Endothelial cell of umbilical vein (primary cell): ENCODE results near the gene PRICKLE4. TPM values are rescaled to one million over a fixed set of nuclear protein-coding genes. Genes with fewer than 3 reads are reported as not detected.

ENCODE experiments used
- BruUV-seq: library from RNA; stranded (reverse); fragments of 400-500 nt; replicated peaks from 2 replicates; lab custom pipeline; 2021; lab: Mats Ljungman, UMichigan
- CTCF ChIA-PET: fragments of 300-600, 350-600 bp; sonication (Branson Sonifier 250); formaldehyde crosslinking; loops from one replicate; lab custom pipeline; 2021; ENCODE audit warnings: antibody characterized with exemption, inconsistent platforms; lab: Charles Lee
- POLR2A ChIA-PET: fragments of 300-600, 350-600 bp; sonication (Branson Sonifier 250); formaldehyde crosslinking; loops from one replicate; lab custom pipeline; 2021; ENCODE audit warnings: antibody characterized with exemption, inconsistent platforms; lab: Charles Lee
- DNase-seq: peaks from one replicate; pipeline ENCODE4 v3.0.0-alpha.2; 2011; ENCODE audit warnings: low read depth, low spot score
- FAIRE-seq: peaks from 2 replicates; lab custom pipeline; 2011; peaks lifted over from hg19 to GRCh38; lab: Jason Lieb, UNC
- H2AFZ ChIP-seq: 2 replicates; pipeline ENCODE4 v1.6.0; 2012; ENCODE audit warnings: low read depth, low read length, control low read depth, inconsistent platforms
- H3K27ac ChIP-seq: 2 replicates; pipeline ENCODE4 v1.5.1; 2011; ENCODE audit warnings: low read depth, mild to moderate bottlenecking, control low read depth, low read length, moderate library complexity; ENCODE audit not compliant: insufficient read depth
- H3K27me3 ChIP-seq, 2 experiments: 2 replicates each; pipeline versions ENCODE4 v1.6.0 to v1.6.1; 2011; ENCODE audit warnings: low read length in 2 of 2, mixed read lengths in 1 of 2; ENCODE audit not compliant: control insufficient read depth in 2 of 2, insufficient read depth in 2 of 2
- H3K36me3 ChIP-seq, 2 experiments: 2 replicates in 1 of 2; 3 replicates in 1 of 2; pipeline ENCODE4 v1.5.1; 2011; ENCODE audit warnings: low read length in 2 of 2, mild to moderate bottlenecking in 1 of 2, moderate library complexity in 1 of 2; ENCODE audit not compliant: control insufficient read depth in 2 of 2, insufficient read depth in 2 of 2; ENCODE audit errors: extremely low read depth in 1 of 2
- H3K4me1 ChIP-seq: 3 replicates; pipeline ENCODE4 v1.5.1; 2011; ENCODE audit warnings: mild to moderate bottlenecking, low read length; ENCODE audit not compliant: control insufficient read depth, insufficient read depth; ENCODE audit errors: extremely low read depth
- H3K4me2 ChIP-seq: 2 replicates; pipeline ENCODE4 v1.6.1; 2011; ENCODE audit warnings: low read length, control low read depth, mixed read lengths; ENCODE audit not compliant: insufficient read depth
- H3K4me3 ChIP-seq, 3 experiments: fragments of 200-600 bp in 1 of 3; sonication (generic), shearing (Covaris generic) in 1 of 3; replicated peaks in 1 of 3; 2 replicates each; pipeline ENCODE4 v1.5.1; 2011 to 2016; ENCODE audit warnings: control low read depth in 3 of 3, low read length in 3 of 3, mild to moderate bottlenecking in 2 of 3, inconsistent platforms in 1 of 3, low read depth in 1 of 3, moderate library complexity in 1 of 3; ENCODE audit not compliant: insufficient read depth in 1 of 3
- H3K79me2 ChIP-seq: 2 replicates; pipeline ENCODE4 v1.6.0; 2012; ENCODE audit warnings: low read length, inconsistent platforms; ENCODE audit not compliant: control insufficient read depth, insufficient read depth
- H3K9ac ChIP-seq: replicated peaks from 2 replicates; pipeline ENCODE3; 2011; ENCODE audit warnings: low read length, control low read depth; ENCODE audit not compliant: insufficient read depth; ENCODE audit errors: extremely low read depth
- H3K9me1 ChIP-seq: replicated peaks from 3 replicates; pipeline ENCODE4 v1.6.0; 2011; ENCODE audit warnings: mild to moderate bottlenecking, low read length; ENCODE audit not compliant: control insufficient read depth, insufficient read depth; ENCODE audit errors: extremely low read depth
- H3K9me3 ChIP-seq: replicated peaks from 2 replicates; pipeline ENCODE4 v1.5.1; 2012; ENCODE audit warnings: low read length, inconsistent platforms; ENCODE audit not compliant: control insufficient read depth, insufficient read depth
- H4K20me1 ChIP-seq: replicated peaks from 2 replicates; pipeline ENCODE3; 2011; ENCODE audit warnings: mild to moderate bottlenecking, low read length; ENCODE audit not compliant: control insufficient read depth, insufficient read depth; ENCODE audit errors: extremely low read depth
- CTCF ChIP-seq, 2 donors: IDR thresholded peaks; 1 replicate in 1 of 2; 2 replicates in 1 of 2; pipeline ENCODE4 v1.5.1; 2011; ENCODE audit warnings: low read length in 2 of 2, mild to moderate bottlenecking in 2 of 2, moderate library complexity in 2 of 2, control low read depth in 1 of 2, inconsistent platforms in 1 of 2, low read depth in 1 of 2; ENCODE audit not compliant: insufficient read depth in 1 of 2; ENCODE audit errors: extremely low read depth in 1 of 2
- FOS ChIP-seq: IDR thresholded peaks from 2 replicates; pipeline ENCODE4 v1.6.1; 2011; ENCODE audit warnings: mild to moderate bottlenecking, low read length, moderate library complexity, borderline replicate concordance; ENCODE audit not compliant: insufficient read depth
- GATA2 ChIP-seq: IDR thresholded peaks from 2 replicates; pipeline ENCODE4 v1.7.0; 2011; ENCODE audit warnings: low read depth, mild to moderate bottlenecking, moderate library complexity, mixed read lengths, low read length; ENCODE audit not compliant: insufficient read length, insufficient read depth
- JUN ChIP-seq: IDR thresholded peaks from 2 replicates; pipeline ENCODE4 v1.6.1; 2011; ENCODE audit warnings: borderline replicate concordance, low read depth; ENCODE audit not compliant: insufficient read length, insufficient read depth
- MAX ChIP-seq: IDR thresholded peaks from 2 replicates; pipeline ENCODE4 v1.6.1; 2011; ENCODE audit not compliant: insufficient read depth, insufficient read length
- MYC ChIP-seq: IDR thresholded peaks from one replicate; pipeline ENCODE4 v1.6.1; 2011; ENCODE audit warnings: mild to moderate bottlenecking, low read depth, low read length
- POLR2A ChIP-seq: IDR thresholded peaks from 2 replicates; pipeline ENCODE4 v1.6.1; 2012; ENCODE audit warnings: low read depth, mild to moderate bottlenecking, control low read depth, low read length
- POLR2AphosphoS5 ChIP-seq: IDR thresholded peaks from 2 replicates; pipeline ENCODE4 v1.6.1; 2012; ENCODE audit warnings: low read depth, mild to moderate bottlenecking, control low read depth, low read length, moderate library complexity; ENCODE audit not compliant: insufficient read depth
- dilution Hi-C: fragments of 300-500 bp; cut with MboI; formaldehyde crosslinking; loops from one replicate; pipeline ENCODE4 v1.15.0; 2019; ENCODE audit warnings: low sequenced_read_pairs; ENCODE audit not compliant: extremely low pct_ligation_motif_present
- intact Hi-C: fragments of 100-400 bp; cut with micrococcal nuclease; formaldehyde crosslinking; loops from one replicate; pipeline ENCODE4 v1.10.0; 2022
- polyA plus RNA-seq, 4 experiments: library from polyadenylated mRNA; depleted of rRNA in 3 of 4; stranded (reverse) in 3 of 4; unstranded in 1 of 4; fragments of >200 nt; gene quantifications; 2 replicates each; pipeline versions ENCODE4 v1.2.1 to v1.2.3, GENCODE V29; 2011 to 2012; ENCODE audit warnings: missing spikeins in 1 of 4
- total RNA-seq: library from RNA; stranded (reverse); gene quantifications from 2 replicates; pipeline ENCODE4 v1.2.3, GENCODE V29; 2021

The PRICKLE4 gene
- total and polyA plus RNA-seq, 2 donors (not counting 3 experiments of a cell fraction or from before 2014, with no cell fraction given) = 1.0 to 3.3 TPM

GRCh38 chr6:41813469-41813868, 32.9 kb downstream of the PRICKLE4 start:
- intact Hi-C loops = no loop called here
- H3K27me3 ChIP-seq = no peaks in the 10 kb centered on the region
- no peak overlapping the region for H3K4me2 ChIP-seq
- no peak for FAIRE-seq
- TF ChIP-seq POLR2A (no peak), GATA2 (no peak)
- POLR2A ChIA-PET = no interaction called here
- BruUV-seq = no TSS peak
- no peaks in the 10 kb centered on the region for H3K9me1 ChIP-seq
- no peaks in the 10 kb centered on the region for H3K36me3 ChIP-seq
- no peaks in the 10 kb centered on the region for H3K79me2 ChIP-seq
- dilution Hi-C loops = no loop called here
- CTCF ChIA-PET = interaction anchor here (0.7 to 3.7 kb wide), 5 partner anchors 10 to 228 kb away, joined by 3 to 15 read pairs (median 5); partner anchors contain the start of genes BYSL and MED20
- no peaks in the 10 kb centered on the region for H4K20me1 ChIP-seq
- no peak overlapping the region for H3K9ac ChIP-seq
- no peak overlapping the region for H3K27ac ChIP-seq
- no peak overlapping the region for H3K4me3 ChIP-seq
- H2AFZ ChIP-seq = no peak overlapping the region
- peaks cover under 1% of the 10 kb centered on the region for H3K4me1 ChIP-seq
- H3K9me3 ChIP-seq = no peaks in the 10 kb centered on the region
- no peak for DNase-seq

DNA sequence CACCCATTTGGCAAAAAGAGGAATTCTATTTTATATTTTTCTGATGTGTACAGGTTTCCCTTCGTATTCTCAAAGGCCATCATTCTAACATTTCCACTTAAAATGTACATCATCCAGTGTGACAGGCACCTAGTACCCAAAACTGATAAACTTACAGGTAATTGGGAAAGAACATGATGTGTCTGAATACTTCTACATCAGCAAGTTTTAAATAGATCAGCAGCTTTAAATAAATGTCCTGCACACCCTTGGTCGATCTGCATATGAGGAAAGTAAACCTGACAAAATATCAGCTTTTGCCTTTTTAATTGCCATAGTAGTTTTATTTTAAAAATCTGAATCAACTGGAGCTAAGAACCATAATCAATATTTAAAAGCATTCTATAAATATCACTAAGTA, 33.4 kb downstream of the PRICKLE4 start:
- TF ChIP-seq GATA2 (no peak), FOS (no peak), POLR2AphosphoS5 (no peak), MYC (no peak), CTCF (IDR thresholded peaks at IDR 0.05; ENCODE audit: extremely low read depth in 1 of 2, insufficient read depth in 1 of 2, low read depth in 1 of 2, low read length in 2 of 2) (no peak), MAX (no peak), JUN (no peak), POLR2A (no peak)
- BruUV-seq = no TSS peak
- no peak for DNase-seq
- ChIA-PET CTCF (interaction anchor here (0.7 to 3.7 kb wide), 5 partner anchors 9 to 228 kb away, joined by 3 to 15 read pairs (median 5); partner anchors contain the start of genes BYSL and MED20), POLR2A (no interaction called here)
- no peak overlapping the region for H3K9ac ChIP-seq
- FAIRE-seq = no peak
- intact Hi-C loops (no loop called here), dilution Hi-C loops (no loop called here)
- H3K36me3 ChIP-seq = no peaks in the 10 kb centered on the region
- H3K9me3 ChIP-seq = no peaks in the 10 kb centered on the region
- no peak overlapping the region for H2AFZ ChIP-seq
- no peak overlapping the region for H3K4me3 ChIP-seq
- no peak overlapping the region for H3K27ac ChIP-seq
- H3K9me1 ChIP-seq = no peaks in the 10 kb centered on the region
- no peaks in the 10 kb centered on the region for H4K20me1 ChIP-seq
- no peak overlapping the region for H3K4me2 ChIP-seq
- no peaks in the 10 kb centered on the region for H3K79me2 ChIP-seq
- H3K27me3 ChIP-seq = no peaks in the 10 kb centered on the region
- H3K4me1 ChIP-seq = peaks cover 3% of the 10 kb centered on the region
